H9 (cell line): Measurements from ENCODE around the gene ZCCHC8. TPM values are rescaled to one million over a fixed set of nuclear protein-coding genes. Genes with fewer than 3 reads are reported as not detected.

ENCODE experiments used
- DNase-seq: peaks from one replicate; pipeline ENCODE4 v3.0.0-alpha.2; 2017
- H2AFZ ChIP-seq: one replicate; pipeline ENCODE4 v1.6.1; 2013; ENCODE audit warnings: mild to moderate bottlenecking, low read length, control low read depth, moderate library complexity
- H2AK5ac ChIP-seq: 2 replicates; pipeline ENCODE4 v1.6.1; 2013; ENCODE audit warnings: low read length, control low read depth, mixed read lengths; ENCODE audit not compliant: insufficient read length
- H2BK120ac ChIP-seq: one replicate; pipeline ENCODE4 v1.6.1; 2013; ENCODE audit warnings: low read depth, mild to moderate bottlenecking, low read length, control low read depth, inconsistent platforms; ENCODE audit not compliant: poor library complexity, severe bottlenecking
- H2BK12ac ChIP-seq: 2 replicates; pipeline ENCODE4 v1.6.1; 2013; ENCODE audit warnings: low read length, control low read depth, mixed read lengths, low read depth; ENCODE audit not compliant: insufficient read length
- H2BK15ac ChIP-seq: 2 replicates; pipeline ENCODE4 v1.6.1; 2013; ENCODE audit warnings: low read depth, low read length, control low read depth
- H2BK20ac ChIP-seq: one replicate; pipeline ENCODE4 v1.6.1; 2013; ENCODE audit warnings: low read depth, mild to moderate bottlenecking, low read length, control low read depth, inconsistent platforms; ENCODE audit not compliant: poor library complexity, severe bottlenecking
- H2BK5ac ChIP-seq: 2 replicates; pipeline ENCODE4 v1.6.1; 2013; ENCODE audit warnings: low read length, control low read depth, mixed read lengths; ENCODE audit not compliant: insufficient read length
- H3K14ac ChIP-seq: 2 replicates; pipeline ENCODE4 v1.6.1; 2013; ENCODE audit warnings: low read length, control low read depth; ENCODE audit not compliant: insufficient read depth
- H3K18ac ChIP-seq: 2 replicates; pipeline ENCODE4 v1.6.1; 2013; ENCODE audit warnings: low read depth, mild to moderate bottlenecking, mixed read lengths, low read length, control low read depth; ENCODE audit not compliant: insufficient read length
- H3K23ac ChIP-seq: 2 replicates; pipeline ENCODE4 v1.6.1; 2013; ENCODE audit warnings: low read length, control low read depth, mixed read lengths, low read depth; ENCODE audit not compliant: insufficient read length
- H3K23me2 ChIP-seq: 2 replicates; pipeline ENCODE4 v1.6.1; 2013; ENCODE audit warnings: low read depth, mild to moderate bottlenecking, mixed read lengths, low read length, control low read depth; ENCODE audit not compliant: insufficient read length, poor library complexity, severe bottlenecking
- H3K27ac ChIP-seq: 2 replicates; pipeline ENCODE4 v1.5.1; 2013; ENCODE audit warnings: low read length, control low read depth, mixed read lengths, low read depth; ENCODE audit not compliant: insufficient read length
- H3K27me3 ChIP-seq: 2 replicates; pipeline ENCODE4 v1.6.1; 2013; ENCODE audit warnings: low read length, control low read depth, inconsistent platforms; ENCODE audit not compliant: insufficient read depth
- H3K4ac ChIP-seq: 2 replicates; pipeline ENCODE4 v1.6.1; 2013; ENCODE audit warnings: low read depth, mild to moderate bottlenecking, control low read depth, inconsistent platforms, low read length, moderate library complexity
- H3K4me1 ChIP-seq: 2 replicates; pipeline ENCODE4 v1.6.1; 2013; ENCODE audit warnings: low read length, control low read depth, inconsistent platforms; ENCODE audit not compliant: insufficient read depth
- H3K4me2 ChIP-seq: 2 replicates; pipeline ENCODE4 v1.6.1; 2013; ENCODE audit warnings: low read length, control low read depth, mixed read lengths; ENCODE audit not compliant: insufficient read length, insufficient read depth
- H3K56ac ChIP-seq: 2 replicates; pipeline ENCODE4 v1.6.1; 2013; ENCODE audit warnings: low read depth, mild to moderate bottlenecking, mixed read lengths, low read length, control low read depth; ENCODE audit not compliant: insufficient read length
- H3K79me1 ChIP-seq: 2 replicates; pipeline ENCODE4 v1.6.1; 2013; ENCODE audit warnings: low read depth, mild to moderate bottlenecking, moderate library complexity, low read length, control low read depth, inconsistent platforms; ENCODE audit not compliant: insufficient read depth, poor library complexity, severe bottlenecking
- H3K79me2 ChIP-seq: 2 replicates; pipeline ENCODE4 v1.6.1; 2013; ENCODE audit warnings: low read length, control low read depth, inconsistent platforms; ENCODE audit not compliant: insufficient read depth
- H3K9ac ChIP-seq: 2 replicates; pipeline ENCODE4 v1.6.1; 2013; ENCODE audit warnings: low read length, control low read depth, mixed read lengths; ENCODE audit not compliant: insufficient read length; ENCODE audit errors: extremely low read depth
- H3K9me3 ChIP-seq: one replicate; pipeline ENCODE4 v1.6.1; 2013; ENCODE audit warnings: low read depth, low read length, inconsistent platforms; ENCODE audit not compliant: control insufficient read depth
- H3T11ph ChIP-seq: one replicate; pipeline ENCODE4 v1.6.1; 2013; ENCODE audit warnings: mild to moderate bottlenecking, low read length, control low read depth, inconsistent platforms
- H4K20me1 ChIP-seq: one replicate; pipeline ENCODE4 v1.6.1; 2013; ENCODE audit not compliant: control insufficient read depth, insufficient read length, insufficient read depth
- H4K5ac ChIP-seq: 2 replicates; pipeline ENCODE4 v1.6.1; 2013; ENCODE audit warnings: low read depth, mild to moderate bottlenecking, mixed read lengths, low read length, control low read depth; ENCODE audit not compliant: insufficient read length
- H4K8ac ChIP-seq: replicated peaks from 2 replicates; pipeline ENCODE4 v1.6.1; 2013; ENCODE audit warnings: low read length, control low read depth, mixed read lengths, low read depth; ENCODE audit not compliant: insufficient read length
- H4K91ac ChIP-seq: 2 replicates; pipeline ENCODE4 v1.6.1; 2013; ENCODE audit warnings: low read depth, mild to moderate bottlenecking, moderate library complexity, mixed read lengths, low read length, control low read depth; ENCODE audit not compliant: insufficient read length
- H3K27ac Mint-ChIP-seq, 3 experiments: 2 replicates in 2 of 3; 3 replicates in 1 of 3; pipeline ENCODE4 v1.8.0; 2020 to 2021; ENCODE audit warnings: mixed read lengths in 3 of 3, mild to moderate bottlenecking in 1 of 3, moderate library complexity in 1 of 3
- H3K27me3 Mint-ChIP-seq: 2 replicates; pipeline ENCODE4 v1.8.0; 2021; ENCODE audit warnings: low read depth, mild to moderate bottlenecking, moderate library complexity, mixed read lengths
- H3K36me3 Mint-ChIP-seq, 3 experiments: 2 replicates in 2 of 3; 3 replicates in 1 of 3; pipeline ENCODE4 v1.8.0; 2020 to 2021; ENCODE audit warnings: low read depth in 3 of 3, mixed read lengths in 3 of 3; ENCODE audit not compliant: insufficient read depth in 1 of 3
- H3K4me1 Mint-ChIP-seq, 2 experiments: 2 replicates each; pipeline ENCODE4 v1.8.0; 2020; ENCODE audit warnings: mixed read lengths in 2 of 2
- H3K4me3 Mint-ChIP-seq, 2 experiments: 2 replicates in 1 of 2; 3 replicates in 1 of 2; pipeline ENCODE4 v1.8.0; 2020 to 2021; ENCODE audit warnings: mild to moderate bottlenecking in 2 of 2, mixed read lengths in 2 of 2, moderate library complexity in 1 of 2
- H3K9me3 Mint-ChIP-seq, 2 experiments: 2 replicates in 1 of 2; 3 replicates in 1 of 2; pipeline ENCODE4 v1.8.0; 2020; ENCODE audit warnings: mild to moderate bottlenecking in 2 of 2, mixed read lengths in 2 of 2, moderate library complexity in 1 of 2
- WGBS: extraction: QIAGEN DNeasy Blood & Tissue Kit; methylation state at CpG from one replicate; pipeline ENCODE4 v1.1.7; 2013; ENCODE audit warnings: missing lambda C conversion rate, low lambda C conversion rate, mixed read lengths; ENCODE audit not compliant: insufficient read length; ENCODE audit errors: extremely low coverage; 5-methylcytosine and 5-hydroxymethylcytosine counted together
- total RNA-seq: library from RNA; stranded (reverse); gene quantifications from 2 replicates; pipeline ENCODE4 v1.2.1, GENCODE V29; 2021
- TF ChIP-seq, protein P1 (sequence below): fragments of 200-600 bp; sonication (generic); conservative IDR thresholded peaks from 3 replicates; pipeline ENCODE4 v1.8.0; 2021; ENCODE audit warnings: antibody characterized with exemption, mild to moderate bottlenecking

ZCCHC8 gene
- total RNA-seq, 1 experiment from 2014 or later: 37.3 TPM

- Histone ChIP-seq H3T11ph (no peak overlapping the region), H4K8ac (no peak overlapping the region), H2BK120ac (no peak overlapping the region), H3K56ac (no peak overlapping the region), H2BK5ac (no peak overlapping the region), H3K18ac (no peak overlapping the region), H2AFZ (no peak overlapping the region), H3K9ac (no peak overlapping the region), H3K9me3 (no peaks in the 10 kb centered on the region), H3K27me3 (no peaks in the 10 kb centered on the region), H3K4me1 (no peaks in the 10 kb centered on the region), H3K79me2 (no peaks in the 10 kb centered on the region), H3K14ac (no peak overlapping the region), H3K23ac (no peak overlapping the region), H4K20me1 (no peaks in the 10 kb centered on the region), H2BK20ac (no peak overlapping the region), H4K91ac (no peak overlapping the region), H3K4ac (no peak overlapping the region), H3K79me1 (no peaks in the 10 kb centered on the region), H2BK12ac (no peak overlapping the region), H3K27ac (no peak overlapping the region), H2AK5ac (no peak overlapping the region), H3K4me2 (no peak overlapping the region), H4K5ac (no peak overlapping the region), H2BK15ac (no peak overlapping the region), H3K23me2 (no peaks in the 10 kb centered on the region)
- H3K27ac Mint-ChIP-seq: 0 out of 7 replicates have a peak overlapping the region, but pooled peaks of 1 of the 3 experiments have one; percentile 5
- TF ChIP-seq, protein P1, sequence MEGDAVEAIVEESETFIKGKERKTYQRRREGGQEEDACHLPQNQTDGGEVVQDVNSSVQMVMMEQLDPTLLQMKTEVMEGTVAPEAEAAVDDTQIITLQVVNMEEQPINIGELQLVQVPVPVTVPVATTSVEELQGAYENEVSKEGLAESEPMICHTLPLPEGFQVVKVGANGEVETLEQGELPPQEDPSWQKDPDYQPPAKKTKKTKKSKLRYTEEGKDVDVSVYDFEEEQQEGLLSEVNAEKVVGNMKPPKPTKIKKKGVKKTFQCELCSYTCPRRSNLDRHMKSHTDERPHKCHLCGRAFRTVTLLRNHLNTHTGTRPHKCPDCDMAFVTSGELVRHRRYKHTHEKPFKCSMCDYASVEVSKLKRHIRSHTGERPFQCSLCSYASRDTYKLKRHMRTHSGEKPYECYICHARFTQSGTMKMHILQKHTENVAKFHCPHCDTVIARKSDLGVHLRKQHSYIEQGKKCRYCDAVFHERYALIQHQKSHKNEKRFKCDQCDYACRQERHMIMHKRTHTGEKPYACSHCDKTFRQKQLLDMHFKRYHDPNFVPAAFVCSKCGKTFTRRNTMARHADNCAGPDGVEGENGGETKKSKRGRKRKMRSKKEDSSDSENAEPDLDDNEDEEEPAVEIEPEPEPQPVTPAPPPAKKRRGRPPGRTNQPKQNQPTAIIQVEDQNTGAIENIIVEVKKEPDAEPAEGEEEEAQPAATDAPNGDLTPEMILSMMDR: no peak
- no CpG with 5 or more reads among the region's 11 CpGs for WGBS
- no peaks in the 10 kb centered on the region; a peak in 1 of 5 replicates for H3K9me3 Mint-ChIP-seq
- H3K4me3 Mint-ChIP-seq: no peak overlapping the region
- no peaks in the 10 kb centered on the region; the same call in 1 of the 2 replicates for H3K27me3 Mint-ChIP-seq
- peaks cover 3 to 10% of the 10 kb centered on the region in 2 experiments; a peak in 3 of 4 replicates for H3K4me1 Mint-ChIP-seq
- peaks cover 44 to 77% (median 67%) of the 10 kb centered on the region in 3 experiments; a peak in 6 of 7 replicates for H3K36me3 Mint-ChIP-seq
- DNase-seq: no peak
Observed at GRCh38 chr12:122505419-122506051, 4.8 kb upstream of the ZCCHC8 start.
